KMS-11 (cell line): Measurements from ENCODE around the gene KCNT1.

Experiments used
- H2AFZ ChIP-seq: fragments of 200-600 bp; sonication (generic); 2 replicates; pipeline ENCODE4 v1.6.1; 2016; ENCODE audit warnings: antibody characterized with exemption, mixed run types, low read depth
- H3K27ac ChIP-seq: fragments of 200-600 bp; sonication (generic); 2 replicates; pipeline ENCODE4 v1.6.1; 2016; ENCODE audit warnings: mild to moderate bottlenecking, mixed run types
- H3K27me3 ChIP-seq: fragments of 200-600 bp; sonication (generic); 2 replicates; pipeline ENCODE4 v1.6.1; 2017; ENCODE audit warnings: mild to moderate bottlenecking, low read depth, mixed run types, moderate library complexity; ENCODE audit not compliant: insufficient read depth
- H3K36me3 ChIP-seq: fragments of 200-600 bp; sonication (generic); 2 replicates; pipeline ENCODE4 v1.6.1; 2017; ENCODE audit warnings: mild to moderate bottlenecking, mixed run types; ENCODE audit not compliant: insufficient read depth
- H3K4me1 ChIP-seq: fragments of 200-600 bp; sonication (generic); 2 replicates; pipeline ENCODE4 v1.6.1; 2016; ENCODE audit warnings: mild to moderate bottlenecking, low read depth, mixed run types; ENCODE audit not compliant: poor library complexity, severe bottlenecking
- H3K4me2 ChIP-seq: fragments of 200-600 bp; sonication (generic); 2 replicates; pipeline ENCODE4 v1.7.0; 2016; ENCODE audit warnings: mild to moderate bottlenecking, mixed run types
- H3K4me3 ChIP-seq: fragments of 200-600 bp; sonication (generic); IDR thresholded peaks from 2 replicates; pipeline ENCODE4 v1.6.1; 2017; ENCODE audit warnings: low read depth, low read length, mixed read lengths; ENCODE audit not compliant: insufficient read depth
- H3K79me2 ChIP-seq: fragments of 200-600 bp; sonication (generic); 2 replicates; pipeline ENCODE4 v1.6.1; 2016; ENCODE audit warnings: low read depth, mixed run types; ENCODE audit not compliant: insufficient read depth
- H3K9ac ChIP-seq: fragments of 200-600 bp; sonication (generic); 2 replicates; pipeline ENCODE4 v1.6.1; 2016; ENCODE audit warnings: mild to moderate bottlenecking, mixed run types
- H4K20me1 ChIP-seq: fragments of 200-600 bp; sonication (generic); 2 replicates; pipeline ENCODE4 v1.6.1; 2016; ENCODE audit warnings: mild to moderate bottlenecking, mixed run types; ENCODE audit not compliant: insufficient read depth
- TF ChIP-seq, protein P1 (sequence below): fragments of 200-600 bp; sonication (generic); conservative IDR thresholded peaks from 2 replicates; pipeline ENCODE4 v1.6.1; 2017; ENCODE audit warnings: low read depth, mild to moderate bottlenecking, antibody characterized with exemption, low read length, moderate library complexity, mixed read lengths

The KCNT1 gene

DNA sequence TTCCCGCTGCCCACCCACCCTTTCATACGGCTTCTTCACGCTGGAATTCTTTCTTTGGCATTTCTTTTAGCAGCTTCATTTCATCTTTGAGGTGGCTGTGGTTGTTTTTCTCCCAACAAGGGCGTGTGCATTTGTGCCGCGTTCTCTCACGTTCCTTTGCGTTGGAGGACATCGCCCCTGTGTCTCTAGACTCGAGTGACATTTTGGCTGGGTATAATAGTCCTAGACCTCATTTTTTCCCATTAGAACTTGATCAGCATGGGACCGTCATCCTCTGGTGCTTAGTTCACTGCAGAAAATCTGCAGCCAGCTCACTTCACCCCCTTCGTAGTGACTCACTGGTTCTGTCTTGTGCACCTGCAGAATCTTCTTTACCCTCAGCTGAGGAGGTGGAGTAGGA is 29.5 kb downstream of the KCNT1 start:
- H3K4me3 ChIP-seq, result no peak overlapping the region
- H3K36me3 ChIP-seq, result no peaks in the 10 kb centered on the region
- H3K27ac ChIP-seq, result no peak overlapping the region
- H3K4me1 ChIP-seq, result no peaks in the 10 kb centered on the region
- TF ChIP-seq, protein P1, sequence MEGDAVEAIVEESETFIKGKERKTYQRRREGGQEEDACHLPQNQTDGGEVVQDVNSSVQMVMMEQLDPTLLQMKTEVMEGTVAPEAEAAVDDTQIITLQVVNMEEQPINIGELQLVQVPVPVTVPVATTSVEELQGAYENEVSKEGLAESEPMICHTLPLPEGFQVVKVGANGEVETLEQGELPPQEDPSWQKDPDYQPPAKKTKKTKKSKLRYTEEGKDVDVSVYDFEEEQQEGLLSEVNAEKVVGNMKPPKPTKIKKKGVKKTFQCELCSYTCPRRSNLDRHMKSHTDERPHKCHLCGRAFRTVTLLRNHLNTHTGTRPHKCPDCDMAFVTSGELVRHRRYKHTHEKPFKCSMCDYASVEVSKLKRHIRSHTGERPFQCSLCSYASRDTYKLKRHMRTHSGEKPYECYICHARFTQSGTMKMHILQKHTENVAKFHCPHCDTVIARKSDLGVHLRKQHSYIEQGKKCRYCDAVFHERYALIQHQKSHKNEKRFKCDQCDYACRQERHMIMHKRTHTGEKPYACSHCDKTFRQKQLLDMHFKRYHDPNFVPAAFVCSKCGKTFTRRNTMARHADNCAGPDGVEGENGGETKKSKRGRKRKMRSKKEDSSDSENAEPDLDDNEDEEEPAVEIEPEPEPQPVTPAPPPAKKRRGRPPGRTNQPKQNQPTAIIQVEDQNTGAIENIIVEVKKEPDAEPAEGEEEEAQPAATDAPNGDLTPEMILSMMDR, result no peak
- no peak overlapping the region for H2AFZ ChIP-seq
- H3K27me3 ChIP-seq, result peaks cover 69% of the 10 kb centered on the region
- no peak overlapping the region for H3K4me2 ChIP-seq
- no peaks in the 10 kb centered on the region for H4K20me1 ChIP-seq
- no peaks in the 10 kb centered on the region for H3K79me2 ChIP-seq
- H3K9ac ChIP-seq, result no peak overlapping the region

DNA sequence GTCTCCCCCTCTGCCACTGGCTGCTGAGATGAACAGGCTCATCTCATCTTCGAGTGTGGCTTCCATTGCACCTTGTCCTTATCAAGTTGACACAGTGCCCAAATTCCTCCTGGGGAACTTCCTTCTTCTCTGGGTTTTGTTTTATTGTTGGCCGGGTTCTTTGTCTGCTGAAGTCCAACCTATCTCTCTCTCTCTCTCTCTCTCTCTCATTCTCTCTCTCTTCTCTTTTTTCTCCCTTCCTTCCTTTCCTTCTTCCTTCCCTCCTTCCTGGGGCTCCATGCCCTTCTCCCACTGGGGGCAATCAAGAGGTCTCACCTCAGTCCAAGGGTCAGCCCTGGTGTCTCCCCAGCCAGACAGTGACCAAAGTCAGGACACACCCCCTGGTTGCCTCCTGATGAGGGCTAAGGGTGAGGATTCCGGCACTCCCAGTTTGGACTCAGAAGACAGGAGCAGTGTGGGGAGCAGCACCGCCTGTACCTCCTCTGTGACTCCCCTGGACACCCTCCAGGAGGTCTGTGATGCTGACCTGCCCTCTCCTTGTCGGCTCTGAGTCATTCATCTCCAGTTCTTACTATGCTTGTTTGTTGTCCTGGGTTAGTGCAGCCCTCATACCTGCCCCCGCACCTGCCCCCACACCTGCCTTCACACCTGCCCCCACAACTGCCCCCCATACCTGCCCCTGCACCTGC is 30.7 kb downstream of the KCNT1 start:
- Histone ChIP-seq H3K9ac (no peak overlapping the region), H3K27ac (no peak overlapping the region), H2AFZ (no peak overlapping the region), H4K20me1 (no peaks in the 10 kb centered on the region), H3K4me1 (no peaks in the 10 kb centered on the region), H3K79me2 (no peaks in the 10 kb centered on the region), H3K4me3 (no peak overlapping the region), H3K36me3 (no peaks in the 10 kb centered on the region), H3K27me3 (peaks cover 70% of the 10 kb centered on the region), H3K4me2 (no peak overlapping the region)
- TF ChIP-seq, protein P1, result no peak

DNA sequence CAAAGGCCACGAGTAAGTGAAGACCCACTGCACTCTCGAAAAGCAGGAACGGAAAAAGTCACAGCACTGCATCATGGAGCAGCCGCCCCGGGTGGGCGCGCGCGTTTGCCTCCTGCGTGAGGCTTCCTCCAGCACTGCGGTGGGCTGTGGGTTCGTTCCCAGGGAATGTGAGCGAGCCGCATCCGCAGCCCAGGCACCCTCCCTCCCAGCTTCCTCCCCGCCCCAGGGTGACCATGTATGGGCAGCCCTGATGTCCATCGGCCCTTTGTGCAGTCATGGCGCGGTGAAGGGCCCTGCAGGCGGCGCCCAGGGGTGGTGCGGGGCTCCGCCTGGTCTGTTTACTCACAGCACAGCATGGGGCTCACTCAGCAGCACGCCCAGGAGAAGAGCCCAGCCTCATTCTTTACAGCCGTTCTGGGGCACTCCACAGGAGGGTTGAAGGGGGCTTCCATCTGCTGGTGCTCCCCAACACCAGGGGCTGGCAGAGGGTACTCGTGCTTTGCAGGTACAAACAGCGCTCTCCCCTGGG is 32.7 kb downstream of the KCNT1 start:
- H3K4me2 ChIP-seq, result no peak overlapping the region
- H3K4me1 ChIP-seq, result no peaks in the 10 kb centered on the region
- TF ChIP-seq, protein P1, result no peak
- H3K27me3 ChIP-seq, result peaks cover 66% of the 10 kb centered on the region
- no peaks in the 10 kb centered on the region for H3K79me2 ChIP-seq
- H3K36me3 ChIP-seq, result no peaks in the 10 kb centered on the region
- H2AFZ ChIP-seq, result no peak overlapping the region
- no peak overlapping the region for H3K9ac ChIP-seq
- no peak overlapping the region for H3K27ac ChIP-seq
- H4K20me1 ChIP-seq, result no peaks in the 10 kb centered on the region
- no peak overlapping the region for H3K4me3 ChIP-seq

DNA sequence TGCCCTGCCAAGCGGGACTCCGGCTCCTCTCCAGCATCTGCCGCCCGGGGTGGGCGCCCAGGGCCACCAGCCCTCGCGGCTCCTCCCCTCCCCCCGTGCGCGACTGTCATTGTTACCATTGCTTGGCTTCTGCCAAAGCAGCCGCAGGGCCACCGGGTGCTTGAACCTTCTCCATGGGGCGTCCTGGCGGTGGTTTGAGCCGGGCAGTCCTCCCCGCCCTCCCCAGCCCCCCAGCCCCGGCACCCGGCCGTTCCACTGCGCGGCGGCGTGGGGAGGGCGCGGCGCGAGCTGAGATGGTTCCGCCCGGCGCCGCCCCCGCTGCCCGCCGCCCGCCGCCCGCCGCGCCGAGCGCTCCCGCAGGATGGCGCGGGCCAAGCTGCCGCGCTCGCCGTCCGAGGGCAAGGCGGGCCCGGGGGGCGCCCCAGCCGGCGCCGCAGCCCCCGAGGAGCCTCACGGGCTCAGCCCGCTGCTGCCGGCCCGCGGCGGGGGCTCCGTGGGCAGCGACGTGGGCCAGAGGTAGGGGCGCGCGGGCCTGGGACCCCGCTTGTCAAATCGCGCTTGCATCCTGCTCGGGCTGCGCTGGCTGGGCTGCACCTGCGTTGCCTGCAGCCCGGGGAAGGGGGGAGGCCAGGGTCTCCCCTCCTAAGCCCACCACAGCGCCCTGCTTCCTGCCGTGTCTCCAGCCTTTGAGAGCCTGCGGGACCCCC is 34.4 kb downstream of the KCNT1 start:
- no peak overlapping the region for H3K9ac ChIP-seq
- no peak overlapping the region for H2AFZ ChIP-seq
- H3K4me3 ChIP-seq, result no peak overlapping the region
- no peaks in the 10 kb centered on the region for H4K20me1 ChIP-seq
- H3K36me3 ChIP-seq, result no peaks in the 10 kb centered on the region
- H3K27me3 ChIP-seq, result peaks cover 64% of the 10 kb centered on the region
- no peak overlapping the region for H3K4me2 ChIP-seq
- H3K79me2 ChIP-seq, result no peaks in the 10 kb centered on the region
- no peak overlapping the region for H3K27ac ChIP-seq
- H3K4me1 ChIP-seq, result no peaks in the 10 kb centered on the region
- TF ChIP-seq, protein P1, result no peak
